ENCODE results near the gene PPP1R7.

The PPP1R7 gene

GRCh38 chr2:241230435-241230834 lies 80.2 kb downstream of the PPP1R7 start:
- Histone ChIP-seq H3K79me2 (ENCODE audit: insufficient read depth, low read length) (no peaks in the 10 kb centered on the region), H3K27ac (ENCODE audit: low read length) (no peak overlapping the region), H3K4me3 (ENCODE audit: low read depth in 1 of 2, low read length in 2 of 2) (no peak overlapping the region), H2AFZ (ENCODE audit: low read depth, low read length) (no peak overlapping the region), H4K20me1 (ENCODE audit: insufficient read depth, low read length) (peaks cover 28% of the 10 kb centered on the region), H3K36me3 (ENCODE audit: insufficient read depth, low read length) (peaks cover 96% of the 10 kb centered on the region), H3K27me3 (ENCODE audit: insufficient read depth, low read length, poor library complexity) (no peaks in the 10 kb centered on the region), H3K9ac (ENCODE audit: low read depth, low read length) (no peak overlapping the region), H3K4me2 (ENCODE audit: insufficient read depth, low read length) (no peak overlapping the region), H3K4me1 (ENCODE audit: insufficient read depth, low read length) (no peaks in the 10 kb centered on the region), H3K9me3 (ENCODE audit: insufficient read depth, low read length, severe bottlenecking) (no peaks in the 10 kb centered on the region)
- no peak for TF ChIP-seq EZH2 (IDR thresholded peaks at IDR 0.05; ENCODE audit: borderline replicate concordance, low read depth, low read length, severe bottlenecking)
- TF ChIP-seq CTCF (IDR thresholded peaks at IDR 0.05; ENCODE audit: borderline replicate concordance, extremely low read depth, low read length, poor library complexity, severe bottlenecking): no peak
- ATAC-seq (ENCODE audit: insufficient read depth, low read depth) (no peak), DNase-seq (no peak)

- TF ChIP-seq EZH2 (IDR thresholded peaks at IDR 0.05; ENCODE audit: borderline replicate concordance, low read depth, low read length, severe bottlenecking) (no peak), CTCF (IDR thresholded peaks at IDR 0.05; ENCODE audit: borderline replicate concordance, extremely low read depth, low read length, poor library complexity, severe bottlenecking) (no peak)
- Histone ChIP-seq H3K9me3 (ENCODE audit: insufficient read depth, low read length, severe bottlenecking) (no peaks in the 10 kb centered on the region), H3K4me1 (ENCODE audit: insufficient read depth, low read length) (no peaks in the 10 kb centered on the region), H3K4me2 (ENCODE audit: insufficient read depth, low read length) (no peak overlapping the region), H3K27me3 (ENCODE audit: insufficient read depth, low read length, poor library complexity) (no peaks in the 10 kb centered on the region), H3K36me3 (ENCODE audit: insufficient read depth, low read length) (peaks cover 99% of the 10 kb centered on the region), H2AFZ (ENCODE audit: low read depth, low read length) (no peak overlapping the region), H3K9ac (ENCODE audit: low read depth, low read length) (no peak overlapping the region), H3K4me3 (ENCODE audit: low read depth in 1 of 2, low read length in 2 of 2) (no peak overlapping the region), H3K27ac (ENCODE audit: low read length) (no peak overlapping the region), H4K20me1 (ENCODE audit: insufficient read depth, low read length) (peaks cover 28% of the 10 kb centered on the region), H3K79me2 (ENCODE audit: insufficient read depth, low read length) (no peaks in the 10 kb centered on the region)
- ATAC-seq (ENCODE audit: insufficient read depth, low read depth) (no peak), DNase-seq (no peak)
Observed at GRCh38 chr2:241232736-241233575, 82.7 kb downstream of the PPP1R7 start.

All from DND-41 (cell line).